Esophagus (tissue), 2 donors: ENCODE measurements around the gene C6orf136. TPM values are rescaled to one million over a fixed set of nuclear protein-coding genes. Genes with fewer than 3 reads are reported as not detected.
A peak's percentile ranks its signal among the peaks of the same experiment; 100 is the strongest.

Source experiments
- H3K27ac ChIP-seq, 2 donors: one replicate each; pipeline ENCODE4 v1.5.1; 2013; ENCODE audit warnings: low read depth in 2 of 2, mild to moderate bottlenecking in 2 of 2, inconsistent platforms in 1 of 2, low read length in 1 of 2, moderate library complexity in 1 of 2
- H3K27me3 ChIP-seq, 2 donors: one replicate each; pipeline ENCODE4 v1.6.1; 2013; ENCODE audit warnings: low read length in 2 of 2, control low read depth in 1 of 2, mild to moderate bottlenecking in 1 of 2; ENCODE audit not compliant: insufficient read depth in 2 of 2, control insufficient read depth in 1 of 2
- H3K36me3 ChIP-seq, 2 donors: one replicate each; pipeline ENCODE4 v1.6.1; 2013; ENCODE audit warnings: low read length in 1 of 2; ENCODE audit not compliant: control insufficient read depth in 2 of 2, insufficient read depth in 2 of 2
- H3K4me1 ChIP-seq, 2 donors: one replicate each; pipeline ENCODE4 v1.6.1; 2013; ENCODE audit warnings: low read length in 1 of 2; ENCODE audit not compliant: control insufficient read depth in 2 of 2, insufficient read depth in 2 of 2
- H3K4me3 ChIP-seq, 2 donors: one replicate each; pipeline ENCODE4 v1.5.1; 2013; ENCODE audit warnings: low read length in 2 of 2, mild to moderate bottlenecking in 2 of 2, low read depth in 1 of 2, moderate library complexity in 1 of 2
- H3K9me3 ChIP-seq, 2 donors: one replicate each; pipeline ENCODE4 v1.6.1; 2013; ENCODE audit warnings: mild to moderate bottlenecking in 2 of 2, low read depth in 1 of 2, low read length in 1 of 2, moderate library complexity in 1 of 2; ENCODE audit not compliant: control insufficient read depth in 2 of 2, insufficient read depth in 1 of 2
- WGBS, 2 donors: extraction: QIAGEN DNeasy Blood & Tissue Kit; methylation state at CpG; one replicate each; pipeline ENCODE4 v1.1.7; 2013; 5-methylcytosine and 5-hydroxymethylcytosine counted together
- polyA plus RNA-seq, 2 donors: library from polyadenylated mRNA; stranded (reverse); fragments of 200-250 nt; gene quantifications; one replicate each; pipeline ENCODE4 v1.2.3, GENCODE V29; 2013
- donor health status: healthy with polysubstance abuse.
- donor health status: Bipolar disorder and iron deficiency.

Gene C6orf136
- polyA plus RNA-seq, 2 donors, result 15.3 to 24.3 TPM

- WGBS, 2 donors, result 76 to 82% methylated on average over 10 of the region's 10 CpGs
- H3K27ac ChIP-seq, result no peak overlapping the region
- peaks cover 3 to 16% of the 10 kb centered on the region in 2 donors for H3K36me3 ChIP-seq
Measured at GRCh38 chr6:30640481-30640880, 6.5 kb upstream of the C6orf136 start.

GRCh38 chr6:30641048-30641447 is 5.9 kb upstream of the C6orf136 start:
- WGBS, 2 donors, result 78 to 85% methylated on average over 1 of the region's 1 CpG
- H3K36me3 ChIP-seq, result peaks cover 3 to 20% of the 10 kb centered on the region in 2 donors
- no peaks in the 10 kb centered on the region for H3K27me3 ChIP-seq
- no peaks in the 10 kb centered on the region for H3K4me1 ChIP-seq
- H3K4me3 ChIP-seq, result no peak overlapping the region
- no peak overlapping the region for H3K27ac ChIP-seq
- H3K9me3 ChIP-seq, result no peaks in the 10 kb centered on the region

More at GRCh38 chr6:30640481-30640880, 6.5 kb upstream of the C6orf136 start:
- H3K9me3 ChIP-seq, result no peaks in the 10 kb centered on the region
- H3K4me1 ChIP-seq, result no peaks in the 10 kb centered on the region
- H3K4me3 ChIP-seq, result no peak overlapping the region
- no peaks in the 10 kb centered on the region for H3K27me3 ChIP-seq

GRCh38 chr6:30643656-30644055 is 3.3 kb upstream of the C6orf136 start:
- WGBS, 2 donors, result 94 to 100% methylated on average over 2 of the region's 2 CpGs
- Histone ChIP-seq H3K4me1 (peaks cover 2 to 5% of the 10 kb centered on the region in 2 donors), H3K36me3 (peaks cover 3 to 20% of the 10 kb centered on the region in 2 donors), H3K27ac (no peak overlapping the region), H3K27me3 (no peaks in the 10 kb centered on the region), H3K9me3 (no peaks in the 10 kb centered on the region), H3K4me3 (no peak overlapping the region)

- no peaks in the 10 kb centered on the region for H3K27me3 ChIP-seq
- no peak overlapping the region for H3K27ac ChIP-seq
- peaks cover 3 to 20% of the 10 kb centered on the region in 2 donors for H3K36me3 ChIP-seq
- WGBS, 2 donors, result 73 to 75% methylated on average over 5 of the region's 5 CpGs
- peaks cover 2 to 5% of the 10 kb centered on the region in 2 donors for H3K4me1 ChIP-seq
- no peak overlapping the region for H3K4me3 ChIP-seq
- no peaks in the 10 kb centered on the region for H3K9me3 ChIP-seq
Measured at GRCh38 chr6:30644769-30645168, 2.2 kb upstream of the C6orf136 start.

- Histone ChIP-seq H3K4me1 (peaks cover 2 to 5% of the 10 kb centered on the region in 2 donors), H3K27me3 (no peaks in the 10 kb centered on the region), H3K36me3 (peaks cover 3 to 17% of the 10 kb centered on the region in 2 donors), H3K4me3 (no peak overlapping the region), H3K27ac (no peak overlapping the region), H3K9me3 (no peaks in the 10 kb centered on the region)
- 52 to 74% methylated on average over 1 of the region's 1 CpG for WGBS, 2 donors
Measured at GRCh38 chr6:30645989-30646388, 944 bp upstream of the C6orf136 start.

GRCh38 chr6:30647242-30648116 is 546 bp downstream of the C6orf136 start:
- no peaks in the 10 kb centered on the region for H3K9me3 ChIP-seq
- no peaks in the 10 kb centered on the region for H3K27me3 ChIP-seq
- H3K36me3 ChIP-seq, result peaks cover 0 to 21% of the 10 kb centered on the region in 2 donors
- peak overlapping the region; percentile 68 to 92 for H3K4me3 ChIP-seq
- WGBS, 2 donors, result 0% methylated on average over 69 to 78 of the region's 78 CpGs
- H3K4me1 ChIP-seq, result peaks cover 2 to 5% of the 10 kb centered on the region in 2 donors
- peak overlapping the region; percentile 90 to 94 for H3K27ac ChIP-seq

GRCh38 chr6:30651143-30651542 is 4.2 kb downstream of the C6orf136 start:
- Histone ChIP-seq H3K4me3 (no peak overlapping the region), H3K27ac (no peak overlapping the region), H3K27me3 (no peaks in the 10 kb centered on the region), H3K36me3 (peaks cover 17 to 32% of the 10 kb centered on the region in 2 donors), H3K9me3 (no peaks in the 10 kb centered on the region), H3K4me1 (peaks cover 2 to 5% of the 10 kb centered on the region in 2 donors)
- 88 to 92% methylated on average over 12 of the region's 12 CpGs for WGBS, 2 donors

GRCh38 chr6:30654798-30655742 is 8.1 kb downstream of the C6orf136 start:
- Histone ChIP-seq H3K36me3 (peaks cover 32 to 56% of the 10 kb centered on the region in 2 donors), H3K4me1 (no peaks in the 10 kb centered on the region), H3K27ac (no peak overlapping the region), H3K9me3 (no peaks in the 10 kb centered on the region), H3K27me3 (no peaks in the 10 kb centered on the region), H3K4me3 (no peak overlapping the region)
- WGBS, 2 donors, result 88 to 92% methylated on average over 19 of the region's 19 CpGs

GRCh38 chr6:30655743-30656094 is 8.8 kb downstream of the C6orf136 start:
- no peak overlapping the region for H3K27ac ChIP-seq
- peaks cover 34 to 59% of the 10 kb centered on the region in 2 donors for H3K36me3 ChIP-seq
- WGBS, 2 donors, result 94 to 98% methylated on average over 3 of the region's 3 CpGs
- no peaks in the 10 kb centered on the region for H3K27me3 ChIP-seq
- no peaks in the 10 kb centered on the region for H3K4me1 ChIP-seq
- H3K9me3 ChIP-seq, result no peaks in the 10 kb centered on the region
- no peak overlapping the region for H3K4me3 ChIP-seq
